A549 (cell line): ENCODE results near the gene LEF1. TPM values are rescaled to one million over a fixed set of nuclear protein-coding genes. Genes with fewer than 3 reads are reported as not detected.

Experiments
- ATAC-seq, 2 experiments: fragments of 200-7000 bp in 1 of 2; fragments of >200 bp in 1 of 2; cut with Nextera tagmentation in 1 of 2; cut with Tn5 transposase in 1 of 2; 3 replicates each; pipeline versions ENCODE4 v1.8.0 to v1.9.1; 2018 to 2020; ENCODE audit warnings: mild to moderate bottlenecking in 1 of 2, moderate library complexity in 1 of 2
- CTCF ChIA-PET: fragments of 300-600 bp; sonication (Branson Sonifier 250); formaldehyde crosslinking; extraction: SDS; loops from one replicate; lab custom pipeline; 2021; ENCODE audit warnings: antibody characterized with exemption, inconsistent platforms; lab: Yijun Ruan, JAX
- POLR2A ChIA-PET: fragments of 350-600 bp; formaldehyde crosslinking; extraction: SDS; loops from one replicate; lab custom pipeline; 2021; ENCODE audit warnings: antibody characterized with exemption, inconsistent platforms; lab: Yijun Ruan, JAX
- DNase-seq, 2 experiments: peaks; one replicate each; pipeline versions ENCODE4 v3.0.0 to v3.0.0-alpha.2; 2011 to 2016; ENCODE audit warnings: low read depth in 1 of 2, low spot score in 1 of 2
- FAIRE-seq: peaks from 2 replicates; lab custom pipeline; 2011; peaks lifted over from hg19 to GRCh38; lab: Jason Lieb, UNC
- H3K27ac ChIP-seq, 2 experiments: fragments of >200 bp; sonication (Bioruptor Twin); formaldehyde crosslinking; 3 replicates each; pipeline ENCODE4 v1.5.1; 2016 to 2017
- H3K4me1 ChIP-seq: fragments of >200 bp; sonication (Bioruptor Twin); formaldehyde crosslinking; 3 replicates; pipeline ENCODE4 v1.6.1; 2016
- H3K4me2 ChIP-seq: fragments of >200 bp; sonication (Bioruptor Twin); formaldehyde crosslinking; 3 replicates; pipeline ENCODE4 v1.6.1; 2016
- H3K4me3 ChIP-seq: fragments of >200 bp; sonication (Bioruptor Twin); formaldehyde crosslinking; 3 replicates; pipeline ENCODE4 v1.5.1; 2016
- H3K9me3 ChIP-seq: fragments of >200 bp; sonication (Bioruptor Twin); formaldehyde crosslinking; 3 replicates; pipeline ENCODE4 v1.6.1; 2016
- BCL3 ChIP-seq: fragments of >200 bp; sonication (Bioruptor Twin); formaldehyde crosslinking; IDR thresholded peaks from 3 replicates; pipeline ENCODE4 v1.6.1; 2016
- BHLHE40 ChIP-seq: IDR thresholded peaks from 2 replicates; pipeline ENCODE4 v1.6.1; 2012; ENCODE audit warnings: low read depth, low read length, inconsistent platforms
- CBX2 ChIP-seq: fragments of 200-600 bp; sonication (generic); IDR thresholded peaks from 2 replicates; pipeline ENCODE4 v1.6.1; 2016; ENCODE audit warnings: low read depth, mild to moderate bottlenecking, borderline replicate concordance
- EHF ChIP-seq: fragments of 250-450 bp; sonication (Bioruptor Pico); IDR thresholded peaks from 2 replicates; pipeline ENCODE4 v1.5.0; 2020; ENCODE audit warnings: mild to moderate bottlenecking
- EHMT2 ChIP-seq: fragments of 200-600 bp; sonication (generic); IDR thresholded peaks from 2 replicates; pipeline ENCODE4 v1.6.1; 2016; ENCODE audit warnings: antibody characterized with exemption, low read depth, mild to moderate bottlenecking, moderate library complexity
- EP300 ChIP-seq, 2 experiments: fragments of >200 bp; sonication (Bioruptor Twin); formaldehyde crosslinking; IDR thresholded peaks; 2 replicates in 1 of 2; 3 replicates in 1 of 2; pipeline ENCODE4 v1.6.1; 2016 to 2017
- FOSL2 ChIP-seq, 2 experiments: fragments of 450-650 bp in 1 of 2; fragments of >200 bp in 1 of 2; sonication (Bioruptor Twin) in 1 of 2; formaldehyde crosslinking; IDR thresholded peaks; 2 replicates each; pipeline versions ENCODE4 v1.5.0 to v1.6.1; 2016 to 2020; ENCODE audit warnings: mild to moderate bottlenecking in 1 of 2, moderate library complexity in 1 of 2
- HDAC2 ChIP-seq: fragments of 200-600 bp; sonication (generic); IDR thresholded peaks from 2 replicates; pipeline ENCODE4 v1.6.1; 2016
- HOXA7 ChIP-seq: fragments of 250-450 bp; sonication (Bioruptor Pico); IDR thresholded peaks from 2 replicates; pipeline ENCODE4 v1.5.0; 2020; ENCODE audit warnings: mild to moderate bottlenecking, moderate library complexity
- JUN ChIP-seq, 2 experiments: fragments of >200 bp; sonication (Bioruptor Twin); formaldehyde crosslinking; IDR thresholded peaks; 2 replicates in 1 of 2; 3 replicates in 1 of 2; pipeline ENCODE4 v1.6.1; 2016 to 2017
- KDM5A ChIP-seq: fragments of 200-600 bp; sonication (generic); IDR thresholded peaks from 2 replicates; pipeline ENCODE4 v1.6.1; 2016; ENCODE audit warnings: antibody characterized with exemption, mild to moderate bottlenecking
- MAFK ChIP-seq: fragments of 450-650 bp; IDR thresholded peaks from 2 replicates; pipeline ENCODE4 v1.6.1; 2014; ENCODE audit not compliant: partially characterized antibody
- MAZ ChIP-seq: fragments of 150-350 bp; IDR thresholded peaks from 2 replicates; pipeline ENCODE4 v1.6.1; 2014; ENCODE audit warnings: antibody characterized with exemption, low read depth, low read length, borderline replicate concordance
- MYC ChIP-seq: IDR thresholded peaks from 2 replicates; pipeline ENCODE4 v1.6.1; 2012; ENCODE audit warnings: mild to moderate bottlenecking, inconsistent platforms, low read length, improper control_type of control experiment, borderline replicate concordance
- NFE2L2 ChIP-seq: fragments of 150-350 bp; conservative IDR thresholded peaks from 2 replicates; pipeline ENCODE4 v1.6.1; 2014; ENCODE audit warnings: low read length
- PHF8 ChIP-seq: fragments of 200-600 bp; sonication (generic); IDR thresholded peaks from 2 replicates; pipeline ENCODE4 v1.6.1; 2016; ENCODE audit warnings: low read depth, mild to moderate bottlenecking, antibody characterized with exemption, moderate library complexity, borderline replicate concordance
- RARB ChIP-seq: fragments of 250-450 bp; sonication (Bioruptor Pico); IDR thresholded peaks from 2 replicates; pipeline ENCODE4 v1.8.0; 2021; ENCODE audit warnings: mild to moderate bottlenecking, moderate library complexity
- RCOR1 ChIP-seq: fragments of 150-350 bp; IDR thresholded peaks from 2 replicates; pipeline ENCODE4 v1.6.1; 2014; ENCODE audit warnings: antibody characterized with exemption, low read length, low read depth
- RFX5 ChIP-seq: fragments of 450-650 bp; IDR thresholded peaks from 2 replicates; pipeline ENCODE4 v1.7.1; 2014; ENCODE audit warnings: antibody characterized with exemption, mild to moderate bottlenecking, moderate library complexity
- SMC3 ChIP-seq: fragments of >200 bp; sonication (Bioruptor Twin); formaldehyde crosslinking; IDR thresholded peaks from 3 replicates; pipeline ENCODE4 v1.6.1; 2018; ENCODE audit warnings: inconsistent platforms
- TP53 ChIP-seq: fragments of 250-450 bp; sonication (Bioruptor Pico); IDR thresholded peaks from 2 replicates; pipeline ENCODE4 v1.5.0; 2021; ENCODE audit warnings: mild to moderate bottlenecking, moderate library complexity
- ZSCAN20 ChIP-seq: fragments of 250-450 bp; sonication (Bioruptor Pico); IDR thresholded peaks from 2 replicates; pipeline ENCODE4 v1.8.0; 2022; ENCODE audit warnings: mild to moderate bottlenecking, moderate library complexity
- WGBS: methylation state at CpG from one replicate; pipeline ENCODE4 v1.1.6; 2017; ENCODE audit errors: missing lambda C conversion rate; 5-methylcytosine and 5-hydroxymethylcytosine counted together
- polyA plus RNA-seq, 4 experiments: library from polyadenylated mRNA; depleted of rRNA in 3 of 4; stranded (reverse); fragments of >200 nt; fragmentation: RNase III in 1 of 4; extraction: RNeasy Plus Mini Kit Qiagen cat#74134 plus additional on column Dnase treatment in 1 of 4; gene quantifications; 2 replicates in 3 of 4; 3 replicates in 1 of 4; pipeline ENCODE4 v1.2.3, GENCODE V29; 2011 to 2017
- TF ChIP-seq, protein P1 (sequence below): fragments of 450-650 bp; IDR thresholded peaks from 2 replicates; pipeline ENCODE4 v1.6.1; 2014; ENCODE audit warnings: antibody characterized with exemption
- TF ChIP-seq, protein P2 (sequence below): fragments of 250-450 bp; sonication (Bioruptor Pico); IDR thresholded peaks from 2 replicates; pipeline ENCODE4 v1.5.0; 2020; ENCODE audit warnings: low read depth, mild to moderate bottlenecking, moderate library complexity
- TF ChIP-seq, protein P3 (sequence below): fragments of 250-450 bp; sonication (Bioruptor Pico); IDR thresholded peaks from 2 replicates; pipeline ENCODE4 v1.5.0; 2021; ENCODE audit warnings: mild to moderate bottlenecking, moderate library complexity, borderline replicate concordance
- TF ChIP-seq, protein P4 (sequence below): IDR thresholded peaks from 2 replicates; pipeline ENCODE4 v1.6.1; 2012; ENCODE audit warnings: low read depth, borderline replicate concordance
- TF ChIP-seq, protein P5 (sequence below): IDR thresholded peaks from 2 replicates; pipeline ENCODE4 v1.6.1; 2012

The LEF1 gene
- polyA plus RNA-seq, 2 of the 4 experiments (the other 2 are of a cell fraction) = not detected

- H3K9me3 ChIP-seq = no peaks in the 10 kb centered on the region
- H3K4me1 ChIP-seq = no peaks in the 10 kb centered on the region
- CTCF ChIA-PET = no interaction called here
- no peak overlapping the region for H3K4me3 ChIP-seq
- TF ChIP-seq PHF8 = no peak
- no peak for TF ChIP-seq NFE2L2
- no peak for TF ChIP-seq ZSCAN20
- TF ChIP-seq MAZ = no peak
- no peak for TF ChIP-seq MAFK
- TF ChIP-seq, protein P1, sequence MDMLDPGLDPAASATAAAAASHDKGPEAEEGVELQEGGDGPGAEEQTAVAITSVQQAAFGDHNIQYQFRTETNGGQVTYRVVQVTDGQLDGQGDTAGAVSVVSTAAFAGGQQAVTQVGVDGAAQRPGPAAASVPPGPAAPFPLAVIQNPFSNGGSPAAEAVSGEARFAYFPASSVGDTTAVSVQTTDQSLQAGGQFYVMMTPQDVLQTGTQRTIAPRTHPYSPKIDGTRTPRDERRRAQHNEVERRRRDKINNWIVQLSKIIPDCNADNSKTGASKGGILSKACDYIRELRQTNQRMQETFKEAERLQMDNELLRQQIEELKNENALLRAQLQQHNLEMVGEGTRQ = no peak
- no peak for TF ChIP-seq HDAC2
- TF ChIP-seq, protein P2, sequence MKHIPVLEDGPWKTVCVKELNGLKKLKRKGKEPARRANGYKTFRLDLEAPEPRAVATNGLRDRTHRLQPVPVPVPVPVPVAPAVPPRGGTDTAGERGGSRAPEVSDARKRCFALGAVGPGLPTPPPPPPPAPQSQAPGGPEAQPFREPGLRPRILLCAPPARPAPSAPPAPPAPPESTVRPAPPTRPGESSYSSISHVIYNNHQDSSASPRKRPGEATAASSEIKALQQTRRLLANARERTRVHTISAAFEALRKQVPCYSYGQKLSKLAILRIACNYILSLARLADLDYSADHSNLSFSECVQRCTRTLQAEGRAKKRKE (CRISPR knock-in tag) = no peak
- no peak for TF ChIP-seq BCL3
- no peak for TF ChIP-seq MYC
- no peak for TF ChIP-seq EP300 (IDR thresholded peaks at IDR 0.05)
- TF ChIP-seq CBX2 = no peak
- no peak for TF ChIP-seq EHF (CRISPR knock-in tag)
- TF ChIP-seq, all 56 proteins: peak for 0
- FAIRE-seq (no peak), DNase-seq (no peak), ATAC-seq (no peak)
- H3K27ac ChIP-seq = no peak overlapping the region
- WGBS = 28% methylated on average over 3 of the region's 3 CpGs
- POLR2A ChIA-PET = no interaction called here
- H3K4me2 ChIP-seq = no peak overlapping the region
Observed at GRCh38 chr4:108192935-108193334, 24.2 kb upstream of the LEF1 start.

DNA sequence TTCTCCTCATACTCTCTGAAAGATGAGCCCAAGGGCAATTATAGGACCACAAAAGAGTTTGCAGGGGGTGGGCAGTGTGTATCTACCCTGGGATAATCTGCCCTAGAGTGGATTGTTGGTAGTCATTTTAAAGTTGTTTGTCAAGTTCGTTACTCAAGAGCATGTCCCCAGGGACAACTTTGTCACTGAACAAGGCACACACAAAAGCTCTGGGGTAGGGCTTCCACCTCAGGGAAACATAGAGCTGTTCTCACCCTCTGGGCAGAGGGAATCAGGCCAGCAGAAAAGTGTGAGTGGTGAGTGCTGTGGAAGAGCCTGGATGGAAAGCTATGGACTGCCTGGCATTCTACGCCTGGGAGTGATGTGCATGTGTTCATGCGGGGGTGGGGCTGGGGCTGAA, 23.3 kb upstream of the LEF1 start:
- TF ChIP-seq SMC3 (no peak), EHMT2 (no peak)
- TF ChIP-seq, protein P3, sequence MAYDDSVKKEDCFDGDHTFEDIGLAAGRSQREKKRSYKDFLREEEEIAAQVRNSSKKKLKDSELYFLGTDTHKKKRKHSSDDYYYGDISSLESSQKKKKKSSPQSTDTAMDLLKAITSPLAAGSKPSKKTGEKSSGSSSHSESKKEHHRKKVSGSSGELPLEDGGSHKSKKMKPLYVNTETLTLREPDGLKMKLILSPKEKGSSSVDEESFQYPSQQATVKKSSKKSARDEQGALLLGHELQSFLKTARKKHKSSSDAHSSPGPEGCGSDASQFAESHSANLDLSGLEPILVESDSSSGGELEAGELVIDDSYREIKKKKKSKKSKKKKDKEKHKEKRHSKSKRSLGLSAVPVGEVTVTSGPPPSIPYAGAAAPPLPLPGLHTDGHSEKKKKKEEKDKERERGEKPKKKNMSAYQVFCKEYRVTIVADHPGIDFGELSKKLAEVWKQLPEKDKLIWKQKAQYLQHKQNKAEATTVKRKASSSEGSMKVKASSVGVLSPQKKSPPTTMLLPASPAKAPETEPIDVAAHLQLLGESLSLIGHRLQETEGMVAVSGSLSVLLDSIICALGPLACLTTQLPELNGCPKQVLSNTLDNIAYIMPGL (CRISPR knock-in tag) = no peak
- TF ChIP-seq, all 56 proteins: peak for 0
- H3K4me2 ChIP-seq = no peak overlapping the region
- CTCF ChIA-PET = no interaction called here
- WGBS = 41% methylated on average over 3 of the region's 3 CpGs
- no peak overlapping the region for H3K4me3 ChIP-seq
- no peaks in the 10 kb centered on the region for H3K9me3 ChIP-seq
- no peaks in the 10 kb centered on the region for H3K4me1 ChIP-seq
- ATAC-seq = no peak
- H3K27ac ChIP-seq = no peak overlapping the region
- POLR2A ChIA-PET = no interaction called here
- no peak for DNase-seq
- FAIRE-seq = no peak

DNA sequence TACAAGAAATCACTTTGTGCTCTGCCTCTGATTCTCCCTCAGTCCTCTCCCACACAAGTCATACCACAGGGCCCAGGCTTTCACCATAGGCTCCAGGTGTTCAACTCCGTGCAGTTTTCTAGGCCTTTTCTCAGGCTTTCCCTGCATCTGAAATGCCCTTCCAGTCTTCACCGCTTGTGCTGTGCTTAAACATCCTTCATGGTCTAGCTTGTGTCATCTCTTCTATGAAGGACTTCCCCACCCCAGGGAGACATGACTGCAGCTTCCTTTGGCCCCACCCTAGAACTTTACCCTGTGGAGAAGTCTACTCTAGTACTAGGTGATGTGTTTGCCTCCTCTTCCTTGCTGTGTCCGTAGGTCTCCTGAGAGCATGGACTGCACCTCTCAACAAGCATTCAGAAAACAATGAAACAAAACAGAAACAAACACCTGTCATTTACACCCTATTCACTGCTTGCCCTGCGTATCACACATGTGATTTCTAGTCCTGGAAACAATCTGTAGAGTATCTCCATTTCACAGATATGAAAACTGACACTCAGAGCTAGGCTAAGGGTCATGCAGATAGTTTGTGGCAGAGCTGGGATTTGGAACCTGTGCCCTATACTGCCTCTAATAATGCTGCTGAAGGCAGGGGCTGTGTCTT, 22.7 kb upstream of the LEF1 start:
- Histone ChIP-seq H3K4me2 (no peak overlapping the region), H3K4me1 (no peaks in the 10 kb centered on the region)
- WGBS = 53% methylated on average over 4 of the region's 4 CpGs
- CTCF ChIA-PET = no interaction called here
- TF ChIP-seq, protein P4, sequence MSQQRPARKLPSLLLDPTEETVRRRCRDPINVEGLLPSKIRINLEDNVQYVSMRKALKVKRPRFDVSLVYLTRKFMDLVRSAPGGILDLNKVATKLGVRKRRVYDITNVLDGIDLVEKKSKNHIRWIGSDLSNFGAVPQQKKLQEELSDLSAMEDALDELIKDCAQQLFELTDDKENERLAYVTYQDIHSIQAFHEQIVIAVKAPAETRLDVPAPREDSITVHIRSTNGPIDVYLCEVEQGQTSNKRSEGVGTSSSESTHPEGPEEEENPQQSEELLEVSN = no peak
- no peak for TF ChIP-seq HOXA7 (CRISPR knock-in tag)
- TF ChIP-seq RFX5 = no peak
- no peak for TF ChIP-seq KDM5A
- TF ChIP-seq, protein P3 (CRISPR knock-in tag) = no peak
- no peak for TF ChIP-seq RARB
- TF ChIP-seq RCOR1 = no peak
- TF ChIP-seq, protein P5, sequence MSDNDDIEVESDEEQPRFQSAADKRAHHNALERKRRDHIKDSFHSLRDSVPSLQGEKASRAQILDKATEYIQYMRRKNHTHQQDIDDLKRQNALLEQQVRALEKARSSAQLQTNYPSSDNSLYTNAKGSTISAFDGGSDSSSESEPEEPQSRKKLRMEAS = no peak
- no peak for TF ChIP-seq BHLHE40
- TF ChIP-seq FOSL2 (IDR thresholded peaks at IDR 0.05) = no peak
- TF ChIP-seq FOSL2 (CRISPR knock-in tag; IDR thresholded peaks at IDR 0.05) = no peak
- no peak for TF ChIP-seq EP300 (IDR thresholded peaks at IDR 0.05)
- no peak for TF ChIP-seq NFE2L2
- no peak for TF ChIP-seq TP53
- TF ChIP-seq JUN (IDR thresholded peaks at IDR 0.05) = no peak
- TF ChIP-seq, all 56 proteins: peak for 0
- ATAC-seq (no peak), FAIRE-seq (no peak), DNase-seq (no peak)
- Histone ChIP-seq H3K27ac (no peak overlapping the region), H3K4me3 (no peak overlapping the region), H3K9me3 (no peaks in the 10 kb centered on the region)
- POLR2A ChIA-PET = no interaction called here
